Testis (tissue), 2 donors: ENCODE measurements around the gene ELOA.

Source experiments
- POLR2A ChIP-seq: fragments of 450-650 bp; IDR thresholded peaks from one replicate; pipeline ENCODE4 v1.6.1; 2017; ENCODE audit warnings: antibody characterized with exemption, mild to moderate bottlenecking, moderate library complexity
- TF ChIP-seq, protein P1 (sequence below), 3 experiments: fragments of 450-650 bp in 2 of 3; fragments of 200-600 bp in 1 of 3; sonication (generic) in 1 of 3; IDR thresholded peaks; one replicate each; pipeline ENCODE4 v1.5.1; 2016 to 2019; ENCODE audit warnings: antibody characterized with exemption in 3 of 3, mild to moderate bottlenecking in 2 of 3, moderate library complexity in 1 of 3

DNA sequence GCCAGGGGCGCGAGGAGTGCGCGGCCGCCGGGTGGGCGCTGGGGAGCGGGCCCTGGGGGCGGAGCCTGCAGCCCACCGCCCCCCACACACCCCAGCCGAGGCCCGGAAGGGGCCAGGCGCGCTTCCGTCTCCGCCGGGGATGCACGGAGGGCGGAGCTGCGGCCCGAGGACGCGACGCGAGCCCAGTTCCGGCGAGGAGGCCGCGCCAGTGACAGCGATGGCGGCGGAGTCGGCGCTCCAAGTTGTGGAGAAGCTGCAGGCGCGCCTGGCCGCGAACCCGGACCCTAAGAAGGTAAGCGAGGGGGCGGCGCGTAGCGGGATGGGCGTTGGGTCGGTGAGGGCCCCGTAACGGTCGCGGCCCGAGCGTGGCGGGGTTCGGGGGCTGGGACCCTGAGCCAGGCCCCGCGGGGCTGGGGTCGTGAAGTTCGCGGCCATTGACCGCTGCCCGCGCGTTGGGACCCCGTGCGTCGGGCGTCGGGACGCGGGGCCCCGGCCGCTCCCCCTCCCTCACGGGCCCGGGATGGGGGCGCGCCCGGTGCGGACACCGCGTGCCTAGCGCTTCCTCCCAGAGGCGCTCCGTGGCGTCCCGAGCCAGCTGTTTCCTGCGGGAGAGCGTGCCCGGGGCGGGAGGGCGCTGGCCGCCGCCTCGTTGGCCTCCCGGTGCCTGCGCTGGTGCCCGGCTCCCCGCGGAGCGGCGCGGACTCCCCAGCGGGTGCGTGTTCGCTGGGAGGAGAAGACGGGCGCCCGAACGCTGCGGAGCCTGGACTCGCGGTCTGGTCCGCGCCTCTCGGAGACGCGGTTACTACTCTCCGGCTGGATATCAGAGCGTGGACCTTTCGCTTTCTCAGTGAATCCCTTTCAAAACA, at the start of gene ELOA:
- TF ChIP-seq, protein P1, sequence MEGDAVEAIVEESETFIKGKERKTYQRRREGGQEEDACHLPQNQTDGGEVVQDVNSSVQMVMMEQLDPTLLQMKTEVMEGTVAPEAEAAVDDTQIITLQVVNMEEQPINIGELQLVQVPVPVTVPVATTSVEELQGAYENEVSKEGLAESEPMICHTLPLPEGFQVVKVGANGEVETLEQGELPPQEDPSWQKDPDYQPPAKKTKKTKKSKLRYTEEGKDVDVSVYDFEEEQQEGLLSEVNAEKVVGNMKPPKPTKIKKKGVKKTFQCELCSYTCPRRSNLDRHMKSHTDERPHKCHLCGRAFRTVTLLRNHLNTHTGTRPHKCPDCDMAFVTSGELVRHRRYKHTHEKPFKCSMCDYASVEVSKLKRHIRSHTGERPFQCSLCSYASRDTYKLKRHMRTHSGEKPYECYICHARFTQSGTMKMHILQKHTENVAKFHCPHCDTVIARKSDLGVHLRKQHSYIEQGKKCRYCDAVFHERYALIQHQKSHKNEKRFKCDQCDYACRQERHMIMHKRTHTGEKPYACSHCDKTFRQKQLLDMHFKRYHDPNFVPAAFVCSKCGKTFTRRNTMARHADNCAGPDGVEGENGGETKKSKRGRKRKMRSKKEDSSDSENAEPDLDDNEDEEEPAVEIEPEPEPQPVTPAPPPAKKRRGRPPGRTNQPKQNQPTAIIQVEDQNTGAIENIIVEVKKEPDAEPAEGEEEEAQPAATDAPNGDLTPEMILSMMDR (IDR thresholded peaks at IDR 0.05) = no peak
- peak; percentile 40 for TF ChIP-seq POLR2A
